Cardiac fibroblast (primary cell): ENCODE measurements around the gene TBC1D7.
A peak's percentile ranks its signal among the peaks of the same experiment; 100 is the strongest.

Source experiments
- DNase-seq, 2 donors: peaks; one replicate each; pipeline versions ENCODE4 v3.0.0 to v3.0.0-alpha.2; 2010; ENCODE audit warnings: low read depth in 2 of 2
- H3K4me3 ChIP-seq, 2 donors: replicated peaks in 1 of 2; 1 replicate in 1 of 2; 2 replicates in 1 of 2; pipeline ENCODE4 v1.5.1; 2011; ENCODE audit warnings: low read depth in 2 of 2, low read length in 2 of 2, mild to moderate bottlenecking in 2 of 2, moderate library complexity in 1 of 2
- CTCF ChIP-seq: IDR thresholded peaks from one replicate; pipeline ENCODE4 v1.5.1; 2011; ENCODE audit warnings: low read depth, mild to moderate bottlenecking, low read length, inconsistent platforms

TBC1D7 gene

GRCh38 chr6:13328076-13328874 lies at the start of gene TBC1D7:
Gene TBC1D7 (minus strand): TSS chr6:13328537. CDS start chr6:13326898, 1,639 bp downstream.
- peak within 1 kb of the TSS; percentile 80 to 93 for H3K4me3 ChIP-seq
- TF ChIP-seq CTCF = peak; percentile 22
- peak; percentile 94 to 96 for DNase-seq

GRCh38 chr6:13377054-13377758 lies 48.9 kb upstream of the TBC1D7 start:
- DNase-seq = no peak
- no peak for TF ChIP-seq CTCF
- no peak overlapping the region for H3K4me3 ChIP-seq

- no peak for TF ChIP-seq CTCF
- DNase-seq = no peak
- no peak overlapping the region for H3K4me3 ChIP-seq
Measured at GRCh38 chr6:13375360-13375878, 47.1 kb upstream of the TBC1D7 start.

- DNase-seq = peak in 1 of 2 donors; percentile 5
- TF ChIP-seq CTCF = no peak
- no peak overlapping the region for H3K4me3 ChIP-seq
Measured at GRCh38 chr6:13373919-13374318, 45.6 kb upstream of the TBC1D7 start.

- peak; percentile 41 to 52 for DNase-seq
- no peak overlapping the region for H3K4me3 ChIP-seq
- no peak for TF ChIP-seq CTCF
Measured at GRCh38 chr6:13373488-13373886, 45.1 kb upstream of the TBC1D7 start.

- no peak for TF ChIP-seq CTCF
- H3K4me3 ChIP-seq = no peak overlapping the region
- DNase-seq = no peak
Measured at GRCh38 chr6:13372688-13373487, 44.6 kb upstream of the TBC1D7 start.
